Measurements from ENCODE around the gene CEP290. TPM values are rescaled to one million over a fixed set of nuclear protein-coding genes. Genes with fewer than 3 reads are reported as not detected.
A peak's percentile ranks its signal among the peaks of the same experiment; 100 is the strongest.

CEP290 gene
- total and polyA plus RNA-seq, 2 experiments from 2014 or later: 12.1 to 17.0 TPM

GRCh38 chr12:88156075-88156654 lies 14.3 kb upstream of the CEP290 start:
- Histone ChIP-seq H3K4me1 (ENCODE audit: insufficient read depth) (no peaks in the 10 kb centered on the region), H4K20me1 (ENCODE audit: insufficient read depth, poor library complexity, severe bottlenecking) (no peaks in the 10 kb centered on the region), H3K4me3 (no peak overlapping the region), H3K9me2 (replicated peaks; ENCODE audit: insufficient read depth) (no peaks in the 10 kb centered on the region), H3K36me3 (replicated peaks; ENCODE audit: insufficient read depth, low read depth) (no peaks in the 10 kb centered on the region), H3K4me2 (no peak overlapping the region), H3K9me3 (ENCODE audit: low read depth) (no peaks in the 10 kb centered on the region), H2AFZ (no peak overlapping the region), H3K27me3 (no peaks in the 10 kb centered on the region), H3K27ac (no peak overlapping the region), H3K79me2 (no peaks in the 10 kb centered on the region)
- TF ChIP-seq CTCF (IDR thresholded peaks at IDR 0.05; ENCODE audit: poor library complexity) (no peak), EZH2 (IDR thresholded peaks at IDR 0.05; ENCODE audit: borderline replicate concordance) (no peak)
- WGBS (ENCODE audit: low lambda C conversion rate, missing lambda C conversion rate): 78% methylated on average over 1 of the region's 1 CpG
- DNase-seq (ENCODE audit: low spot score): no peak

GRCh38 chr12:88153959-88154358 lies 12.1 kb upstream of the CEP290 start:
- TF ChIP-seq EZH2 (IDR thresholded peaks at IDR 0.05; ENCODE audit: borderline replicate concordance) (no peak), CTCF (IDR thresholded peaks at IDR 0.05; ENCODE audit: poor library complexity) (peak; percentile 62), EZH2phosphoT487 (IDR thresholded peaks at IDR 0.05; ENCODE audit: low read depth, severe bottlenecking, unreplicated experiment) (no peak)
- H3K4me3 ChIP-seq: no peak overlapping the region
- no peak overlapping the region for H3K27ac ChIP-seq
- no peak overlapping the region for H2AFZ ChIP-seq
- no peaks in the 10 kb centered on the region for H3K27me3 ChIP-seq
- DNase-seq (ENCODE audit: low spot score): peak; percentile 49
- H3K4me1 ChIP-seq (ENCODE audit: insufficient read depth): no peaks in the 10 kb centered on the region
- no peaks in the 10 kb centered on the region for H3K9me2 ChIP-seq (replicated peaks; ENCODE audit: insufficient read depth)
- H3K9me3 ChIP-seq (ENCODE audit: low read depth): no peaks in the 10 kb centered on the region
- no peaks in the 10 kb centered on the region for H3K36me3 ChIP-seq (replicated peaks; ENCODE audit: insufficient read depth, low read depth)
- no peak overlapping the region for H3K4me2 ChIP-seq
- peaks cover 4% of the 10 kb centered on the region for H3K79me2 ChIP-seq
- no peaks in the 10 kb centered on the region for H4K20me1 ChIP-seq (ENCODE audit: insufficient read depth, poor library complexity, severe bottlenecking)
- 86% methylated on average over 3 of the region's 3 CpGs for WGBS (ENCODE audit: low lambda C conversion rate, missing lambda C conversion rate)

- TF ChIP-seq EZH2phosphoT487 (IDR thresholded peaks at IDR 0.05; ENCODE audit: low read depth, severe bottlenecking, unreplicated experiment): no peak
- TF ChIP-seq EZH2 (IDR thresholded peaks at IDR 0.05; ENCODE audit: borderline replicate concordance): no peak
- Histone ChIP-seq H3K36me3 (replicated peaks; ENCODE audit: insufficient read depth, low read depth) (no peaks in the 10 kb centered on the region), H3K4me3 (no peak overlapping the region), H3K4me2 (no peak overlapping the region), H4K20me1 (ENCODE audit: insufficient read depth, poor library complexity, severe bottlenecking) (no peaks in the 10 kb centered on the region), H3K9me2 (replicated peaks; ENCODE audit: insufficient read depth) (no peaks in the 10 kb centered on the region), H3K27ac (no peak overlapping the region), H3K27me3 (no peaks in the 10 kb centered on the region), H3K9me3 (ENCODE audit: low read depth) (no peaks in the 10 kb centered on the region), H3K4me1 (ENCODE audit: insufficient read depth) (no peaks in the 10 kb centered on the region), H2AFZ (no peak overlapping the region), H3K79me2 (peaks cover 35% of the 10 kb centered on the region)
- WGBS (ENCODE audit: low lambda C conversion rate, missing lambda C conversion rate): 98% methylated on average over 2 of the region's 2 CpGs
- DNase-seq (ENCODE audit: low spot score): no peak
These were observed 8.2 kb upstream of the CEP290 start for GRCh38 chr12:88150063-88150462.

GRCh38 chr12:88145567-88146505 lies 3.9 kb upstream of the CEP290 start:
- peak; percentile 6 for DNase-seq (ENCODE audit: low spot score)
- Histone ChIP-seq H3K27ac (no peak overlapping the region), H3K79me2 (peaks cover 59% of the 10 kb centered on the region)

More at GRCh38 chr12:88145567-88146505, 3.9 kb upstream of the CEP290 start:
- no peaks in the 10 kb centered on the region for H3K9me2 ChIP-seq (replicated peaks; ENCODE audit: insufficient read depth)
- H3K27me3 ChIP-seq: no peaks in the 10 kb centered on the region
- no peak overlapping the region for H2AFZ ChIP-seq
- H3K9me3 ChIP-seq (ENCODE audit: low read depth): no peaks in the 10 kb centered on the region
- TF ChIP-seq CTCF (IDR thresholded peaks at IDR 0.05; ENCODE audit: poor library complexity) (no peak), EZH2phosphoT487 (IDR thresholded peaks at IDR 0.05; ENCODE audit: low read depth, severe bottlenecking, unreplicated experiment) (no peak), EZH2 (IDR thresholded peaks at IDR 0.05; ENCODE audit: borderline replicate concordance) (no peak)
- H4K20me1 ChIP-seq (ENCODE audit: insufficient read depth, poor library complexity, severe bottlenecking): no peaks in the 10 kb centered on the region
- H3K4me3 ChIP-seq: no peak overlapping the region
- H3K4me1 ChIP-seq (ENCODE audit: insufficient read depth): peaks cover 6% of the 10 kb centered on the region
- no peaks in the 10 kb centered on the region for H3K36me3 ChIP-seq (replicated peaks; ENCODE audit: insufficient read depth, low read depth)
- peak overlapping the region; percentile 15 for H3K4me2 ChIP-seq
- WGBS (ENCODE audit: low lambda C conversion rate, missing lambda C conversion rate): 68% methylated on average over 5 of the region's 5 CpGs

Data from hepatocyte (in vitro differentiated cells).